Glomerular endothelial cell (primary cell): Measurements from ENCODE around the gene PEMT. TPM values are rescaled to one million over a fixed set of nuclear protein-coding genes. Genes with fewer than 3 reads are reported as not detected.

Source experiments
- DNase-seq: peaks from one replicate; pipeline ENCODE4 v3.0.0-alpha.2; 2011; ENCODE audit warnings: low read depth, low spot score; ENCODE audit errors: extremely low read depth
- total RNA-seq: library from RNA; depleted of rRNA; stranded (reverse); fragments of >200 nt; gene quantifications from 2 replicates; pipeline ENCODE4 v1.2.3, GENCODE V29; 2015

The PEMT gene
- total RNA-seq, 1 donor from 2014 or later = 35.7 TPM

DNA sequence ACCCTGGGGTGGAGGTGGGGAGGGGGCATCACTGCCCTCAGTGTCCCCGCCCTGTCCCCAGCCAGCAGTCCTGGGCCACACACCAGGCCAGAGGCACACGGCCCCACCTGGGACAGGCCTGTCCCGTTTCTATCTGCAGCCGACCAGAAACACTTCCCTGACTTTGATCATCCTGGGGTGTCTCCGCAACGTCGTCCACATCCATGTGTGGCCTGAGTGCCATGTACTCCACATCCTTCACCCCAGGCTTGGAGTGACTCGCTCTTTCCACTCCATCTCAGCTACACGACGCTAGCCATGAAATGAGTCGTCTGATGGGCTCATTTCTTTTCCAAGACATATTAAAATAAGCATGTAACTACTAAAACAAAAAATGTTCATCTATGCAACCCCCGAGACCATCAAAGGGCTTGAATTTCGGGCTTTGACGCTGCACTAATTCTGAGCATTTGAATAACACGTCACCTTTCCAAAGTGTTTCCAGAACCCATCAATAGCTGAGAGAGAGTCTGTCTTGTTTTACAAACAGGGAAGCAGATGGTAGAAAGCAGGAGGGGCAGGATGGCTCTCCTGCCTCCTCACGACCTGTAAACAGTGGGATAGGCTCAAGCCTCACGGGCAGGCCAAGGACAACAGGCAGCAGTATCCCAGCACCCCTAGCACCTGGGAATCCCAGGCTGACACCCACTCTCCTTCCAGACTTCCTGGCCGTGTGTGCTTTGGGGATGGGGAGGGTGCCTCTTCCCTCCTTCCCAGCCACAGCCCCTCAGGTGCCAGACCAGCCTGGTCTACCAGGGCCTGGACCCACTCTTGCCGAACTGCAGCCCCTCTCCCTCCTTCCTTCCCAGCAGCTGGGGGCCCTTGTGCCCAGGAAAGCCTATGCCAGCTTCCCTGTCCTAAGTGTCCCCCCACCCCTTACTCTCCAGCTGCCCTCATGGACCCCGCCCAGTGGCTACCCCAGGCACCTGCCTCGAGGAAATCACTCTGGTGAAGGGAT is 75.3 kb downstream of the PEMT start:
- DNase-seq = no peak

DNA sequence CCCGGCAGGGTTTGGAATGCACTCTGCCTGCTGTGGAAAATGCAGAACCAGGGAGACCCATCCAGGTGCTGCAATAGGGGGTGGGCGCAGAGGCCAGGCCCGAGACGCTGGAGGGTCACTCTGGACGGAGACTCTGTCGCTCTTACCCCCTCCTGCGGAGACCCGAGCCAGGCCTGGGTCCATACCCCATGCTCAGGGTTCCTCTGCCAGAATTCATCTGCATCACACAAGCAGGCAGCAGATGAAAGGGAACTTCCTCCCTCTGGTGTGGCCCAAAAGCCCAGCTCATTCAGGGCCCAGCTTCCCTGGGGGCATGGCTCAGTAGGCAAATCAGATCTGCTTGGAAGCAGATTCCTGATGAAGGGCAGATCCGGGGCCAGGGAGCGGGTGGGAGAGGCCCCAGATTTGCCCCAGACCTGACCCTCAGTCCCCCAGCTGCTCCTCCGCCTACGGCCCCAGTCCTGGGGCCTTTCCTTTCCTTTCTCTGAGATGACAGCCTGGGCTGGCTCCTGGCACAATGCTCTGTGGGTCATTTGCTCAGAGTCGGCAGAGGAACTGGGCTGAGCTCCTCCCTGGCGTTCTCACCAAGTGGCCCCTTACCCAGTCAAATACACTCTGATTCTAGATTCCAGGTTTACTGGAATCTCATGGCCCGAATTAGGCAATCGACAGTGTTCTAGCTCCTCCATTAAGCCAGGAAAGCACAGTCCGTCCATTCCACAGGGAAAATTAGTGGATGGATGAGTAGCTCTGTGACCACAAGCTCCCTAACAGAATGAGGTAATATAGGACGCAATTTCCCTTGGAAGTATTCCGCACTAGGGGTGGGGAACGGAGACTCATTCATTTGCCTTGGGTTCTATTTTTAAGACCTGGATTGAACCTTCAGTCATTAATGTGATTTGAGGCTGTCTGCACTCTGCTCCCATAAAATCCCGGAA is 76.2 kb downstream of the PEMT start:
- no peak for DNase-seq

DNA sequence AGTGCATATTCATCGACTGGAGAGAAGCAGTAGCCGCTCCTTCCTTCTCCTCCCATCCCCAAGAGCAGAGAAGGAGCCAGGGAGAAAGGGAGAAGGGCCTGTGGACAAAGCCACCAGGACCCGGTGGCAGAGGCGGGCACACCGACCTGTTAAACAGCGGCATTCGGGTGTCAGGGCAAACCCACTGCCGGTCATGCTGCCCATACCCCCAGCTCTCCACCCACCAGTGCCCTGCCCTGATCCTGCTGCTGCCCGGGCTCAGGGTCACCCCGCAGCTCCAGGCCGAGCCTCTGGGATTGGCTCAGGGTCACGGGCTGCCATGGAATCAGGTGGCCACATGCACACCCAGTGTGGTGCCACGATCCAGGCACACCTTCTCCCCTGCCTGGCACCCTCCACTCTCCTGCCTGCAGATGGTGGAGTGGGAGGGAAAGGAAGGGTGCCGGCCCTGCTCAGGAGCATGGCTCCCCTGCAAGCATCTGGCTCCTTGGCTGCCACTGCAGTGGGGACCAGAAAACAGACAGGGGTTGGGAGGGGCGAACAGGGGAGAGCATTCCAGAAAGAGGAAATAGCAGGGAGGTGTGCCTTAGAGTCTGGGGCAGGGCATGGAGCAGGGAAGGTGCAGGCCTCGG is 77.0 kb downstream of the PEMT start:
- DNase-seq = no peak

DNA sequence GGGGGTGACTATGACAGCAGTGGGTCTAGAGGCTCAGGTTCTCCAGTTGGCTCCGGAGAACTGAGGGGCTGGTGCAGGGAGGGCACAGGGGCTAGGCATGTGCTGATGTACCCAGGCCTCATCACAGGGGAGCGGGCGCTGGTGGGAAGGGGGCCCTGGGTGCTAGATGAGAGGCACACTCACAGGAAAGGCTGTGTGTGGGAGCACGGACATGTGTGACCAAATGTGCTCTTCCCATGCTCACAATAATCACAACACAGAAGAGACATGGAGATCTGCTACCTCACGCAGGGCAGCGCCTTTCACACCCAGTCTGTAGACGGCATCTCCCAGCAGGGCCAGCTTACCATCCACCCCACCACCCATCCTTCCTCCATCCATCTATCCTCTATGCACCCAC is 77.9 kb downstream of the PEMT start:
- no peak for DNase-seq

DNA sequence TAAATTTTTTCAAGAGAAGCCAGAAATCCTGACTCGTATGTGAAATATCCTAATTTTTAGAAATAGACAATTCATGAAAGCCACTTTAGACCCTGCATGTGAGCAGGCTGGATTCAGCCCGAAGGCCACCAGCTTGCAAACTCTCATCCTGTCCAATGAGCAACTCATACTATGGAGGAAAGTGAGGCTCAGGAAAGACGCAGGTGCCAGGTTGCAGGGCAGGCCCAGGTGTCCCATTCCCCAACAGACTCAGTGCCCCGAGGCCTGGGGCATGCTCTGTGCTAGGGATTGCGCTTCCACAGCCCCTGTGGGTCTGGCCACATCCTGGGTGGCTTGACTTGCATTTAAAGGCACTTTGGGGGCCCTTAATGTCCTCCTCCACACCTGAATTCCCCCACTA is 78.6 kb downstream of the PEMT start:
- no peak for DNase-seq

DNA sequence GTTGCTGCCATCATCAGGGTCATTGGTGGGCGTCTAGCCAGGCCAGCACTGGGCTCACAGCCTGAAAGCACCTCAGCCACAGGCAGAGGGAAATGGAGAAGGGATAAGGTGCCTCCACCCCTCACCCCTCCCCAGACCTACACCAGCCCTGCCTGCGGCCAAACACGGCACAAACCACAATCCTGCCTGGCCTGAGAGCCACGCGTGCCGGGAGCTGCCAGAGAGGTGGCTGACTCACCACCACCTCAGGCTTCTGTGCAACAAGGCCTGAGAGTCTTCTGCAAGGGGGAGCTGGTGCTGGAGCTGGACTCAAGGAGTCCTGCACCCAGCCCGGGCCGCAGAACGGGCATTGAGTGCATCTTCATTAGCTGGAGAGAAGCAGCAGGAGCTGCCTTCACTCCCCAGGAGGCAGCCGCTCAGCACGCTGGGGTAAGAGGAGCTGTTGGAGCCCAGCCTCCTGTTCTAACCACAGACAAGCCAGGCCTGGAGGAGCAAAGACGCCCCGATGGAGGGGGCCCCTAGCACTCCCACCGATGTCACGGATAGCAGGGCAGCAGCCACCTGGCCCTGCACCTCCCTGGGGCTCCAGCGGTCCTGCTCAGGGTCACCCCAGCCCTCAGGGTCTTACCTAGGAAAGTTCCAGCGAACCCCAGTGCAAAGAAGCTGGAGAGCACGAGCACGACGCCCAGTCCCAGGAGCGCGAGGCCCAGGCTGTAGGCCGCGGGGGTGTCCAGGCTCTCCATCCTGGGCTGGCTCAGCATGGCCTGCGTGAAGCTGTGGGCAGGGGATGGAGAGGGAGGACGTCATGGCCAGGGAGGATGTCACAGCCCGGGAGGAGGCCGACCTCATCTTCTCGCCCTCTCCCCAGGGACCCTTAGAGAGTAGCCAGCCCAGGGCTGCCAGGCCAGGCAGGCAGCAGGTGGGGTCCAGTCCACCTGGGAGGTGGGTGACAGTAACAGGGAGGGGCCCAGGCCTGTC is 79.3 kb downstream of the PEMT start:
- no peak for DNase-seq

DNA sequence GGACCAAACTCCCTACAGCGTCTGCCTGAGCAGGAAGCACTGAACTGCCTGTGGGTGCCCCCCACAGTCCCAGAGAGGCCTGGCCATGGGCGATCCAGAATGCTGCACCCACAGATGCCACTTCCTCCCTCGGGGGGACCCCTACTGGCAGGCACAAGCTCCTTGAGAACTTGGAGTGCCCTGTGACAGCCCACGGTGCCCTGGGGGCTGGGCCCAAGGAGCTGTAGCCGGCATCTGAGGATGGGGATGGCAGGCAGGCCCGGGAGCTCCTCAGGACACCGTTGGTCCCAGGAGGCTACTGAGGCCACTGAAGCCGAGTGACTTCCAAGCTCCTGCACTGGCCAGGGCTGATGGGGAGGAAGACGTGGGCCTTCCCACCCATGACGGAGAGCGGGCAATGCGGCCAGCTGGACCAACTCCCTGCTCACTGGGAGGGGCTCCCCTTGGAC is 80.2 kb downstream of the PEMT start:
- no peak for DNase-seq

DNA sequence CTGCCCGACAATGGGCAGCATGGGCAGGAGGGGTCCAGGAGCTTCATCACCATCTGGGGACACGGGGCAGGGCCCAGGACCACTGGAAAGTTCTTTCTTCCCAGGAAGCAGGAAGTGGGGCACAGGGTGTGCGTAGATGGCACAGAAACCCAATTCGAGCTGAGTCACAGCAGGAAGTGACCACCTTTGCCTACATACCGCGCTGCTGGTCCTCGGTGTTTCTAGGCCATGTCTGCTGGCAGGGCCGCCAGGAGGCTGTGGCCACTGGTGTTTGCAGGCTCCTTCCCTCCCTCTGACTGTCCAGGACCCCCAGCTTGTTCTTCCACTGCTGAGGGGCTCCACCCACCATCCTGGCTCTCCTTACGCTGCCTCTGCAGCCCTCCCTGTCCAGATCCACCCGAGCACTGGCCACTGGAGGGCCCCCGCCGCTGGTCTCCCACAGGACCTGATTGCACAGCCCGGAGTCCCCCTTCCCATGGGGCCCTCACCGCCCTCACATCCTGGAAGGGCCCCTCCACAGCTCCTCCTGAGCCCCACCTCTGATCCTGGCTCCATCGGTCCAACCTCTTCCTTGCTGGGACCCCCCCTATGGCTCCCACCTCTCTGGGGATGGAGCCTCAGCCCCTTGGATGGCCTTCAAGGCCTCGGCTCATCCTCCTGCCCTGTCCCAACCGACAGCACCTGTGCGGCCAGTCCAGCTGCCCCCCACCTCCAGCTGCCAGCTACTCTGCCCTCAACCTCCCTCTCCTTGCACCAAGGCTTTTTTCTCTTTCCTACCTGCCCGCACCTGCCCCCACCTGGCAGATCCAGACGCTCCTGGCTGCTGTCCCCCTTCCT is 80.8 kb downstream of the PEMT start:
- DNase-seq = no peak

DNA sequence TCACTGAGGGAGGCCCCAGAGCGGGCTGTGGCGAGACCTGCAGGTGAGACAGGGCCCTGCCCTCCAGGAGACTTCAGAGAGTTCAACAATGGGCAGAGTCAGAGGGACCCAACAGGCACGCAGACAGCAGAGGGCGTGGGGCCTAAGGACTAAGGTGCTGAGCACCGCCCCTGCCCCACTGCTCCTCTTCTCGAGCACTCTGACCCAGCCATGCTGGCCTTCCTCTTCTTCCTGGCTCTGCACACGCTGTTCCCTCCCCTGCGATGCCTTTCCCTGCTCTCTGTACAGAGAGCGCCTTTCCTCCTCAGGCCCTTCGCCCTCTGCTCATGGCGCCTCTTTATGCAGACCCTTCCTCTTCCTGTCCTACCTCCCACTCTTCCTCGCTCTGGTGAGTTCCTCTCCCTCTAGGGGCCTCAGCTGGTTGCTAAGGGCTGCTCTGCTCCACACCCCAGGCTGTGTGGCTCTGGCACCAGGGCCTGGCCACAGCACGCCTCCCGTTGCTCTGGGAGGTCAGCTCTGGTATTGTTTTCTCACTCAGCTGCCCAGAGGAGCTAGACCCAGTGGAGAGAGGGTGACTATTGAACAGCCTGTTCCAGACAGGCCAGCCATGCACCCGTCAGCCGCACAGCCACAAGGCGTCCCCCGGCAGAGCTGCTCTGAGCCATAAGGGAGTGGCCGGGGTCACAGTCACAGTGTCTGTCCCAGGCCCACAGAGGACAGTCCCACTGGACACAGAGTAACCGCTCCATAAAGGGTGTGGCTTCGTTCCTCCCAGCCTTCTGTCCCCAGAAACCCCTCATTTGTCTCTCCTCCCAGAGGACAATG is 81.7 kb downstream of the PEMT start:
- DNase-seq = no peak

DNA sequence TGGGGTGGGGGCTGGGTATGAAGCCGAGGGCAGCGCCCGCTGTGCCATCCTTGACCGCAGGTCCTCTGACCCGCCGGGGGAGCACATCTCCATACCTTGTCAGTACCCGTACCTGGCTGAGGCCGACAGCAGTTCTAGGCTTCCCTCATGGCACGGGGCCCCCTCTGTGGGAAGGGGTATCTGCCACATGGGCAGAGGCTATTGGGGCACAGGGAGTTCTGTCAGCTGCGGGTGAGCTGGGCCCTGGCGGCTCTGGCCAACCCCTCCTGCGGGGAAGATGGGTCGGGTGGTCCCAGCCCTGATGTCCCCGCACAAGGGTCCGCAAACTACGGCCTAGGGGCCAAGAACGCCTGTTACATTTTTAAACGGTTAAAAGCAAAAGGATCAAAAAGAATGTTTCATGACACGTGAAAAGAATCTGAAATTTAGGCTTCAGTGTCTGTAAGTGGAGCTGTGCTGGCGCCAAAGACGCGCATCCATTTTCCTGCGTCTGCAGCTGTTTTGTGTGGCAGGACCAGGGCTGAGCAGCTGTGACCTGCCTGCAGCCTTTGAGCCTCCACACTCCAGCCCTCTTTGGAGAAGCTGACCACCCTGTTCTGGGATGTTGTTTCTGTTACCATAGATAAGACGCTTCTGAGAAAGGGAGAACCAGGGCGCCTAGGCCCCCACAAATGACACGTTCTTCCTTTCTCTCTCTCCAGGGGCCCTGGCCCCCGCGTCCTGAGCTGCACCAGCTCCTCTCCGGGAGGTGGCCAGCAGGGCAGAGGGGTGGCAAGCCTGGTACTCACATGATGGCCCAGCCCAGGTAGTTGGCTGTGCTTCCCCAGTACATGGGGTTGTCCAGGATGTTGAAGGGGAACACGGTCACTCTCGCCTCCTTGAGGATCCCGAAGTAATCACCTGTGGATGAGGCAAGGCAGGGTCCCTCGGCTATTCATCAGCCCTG is 82.6 kb downstream of the PEMT start:
- DNase-seq = no peak

DNA sequence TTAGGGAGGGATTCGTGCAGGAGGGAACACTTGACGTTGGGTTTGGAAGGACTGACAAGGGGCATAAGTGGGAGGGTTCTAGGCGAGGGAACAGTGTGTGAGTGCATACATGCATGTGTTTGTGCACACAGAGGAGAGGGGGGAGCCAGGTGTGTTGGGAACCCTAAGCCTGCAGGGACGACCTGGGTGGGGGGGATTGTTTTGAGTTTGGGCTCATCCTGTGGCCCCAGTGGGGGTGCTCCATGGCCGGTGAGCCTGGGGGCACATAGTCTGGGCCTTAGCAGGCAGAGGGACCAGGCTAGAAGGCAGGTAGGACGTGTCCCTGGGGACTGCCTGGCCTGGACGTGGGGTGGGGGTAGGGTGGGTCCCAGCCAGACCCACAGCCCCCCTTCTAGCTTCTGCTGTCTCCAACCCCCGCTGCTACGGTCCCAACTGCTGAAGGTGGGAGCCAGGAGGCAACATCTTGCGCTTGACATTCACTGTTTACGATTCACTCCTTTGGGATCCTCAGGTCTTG is 83.4 kb downstream of the PEMT start:
- DNase-seq = no peak

DNA sequence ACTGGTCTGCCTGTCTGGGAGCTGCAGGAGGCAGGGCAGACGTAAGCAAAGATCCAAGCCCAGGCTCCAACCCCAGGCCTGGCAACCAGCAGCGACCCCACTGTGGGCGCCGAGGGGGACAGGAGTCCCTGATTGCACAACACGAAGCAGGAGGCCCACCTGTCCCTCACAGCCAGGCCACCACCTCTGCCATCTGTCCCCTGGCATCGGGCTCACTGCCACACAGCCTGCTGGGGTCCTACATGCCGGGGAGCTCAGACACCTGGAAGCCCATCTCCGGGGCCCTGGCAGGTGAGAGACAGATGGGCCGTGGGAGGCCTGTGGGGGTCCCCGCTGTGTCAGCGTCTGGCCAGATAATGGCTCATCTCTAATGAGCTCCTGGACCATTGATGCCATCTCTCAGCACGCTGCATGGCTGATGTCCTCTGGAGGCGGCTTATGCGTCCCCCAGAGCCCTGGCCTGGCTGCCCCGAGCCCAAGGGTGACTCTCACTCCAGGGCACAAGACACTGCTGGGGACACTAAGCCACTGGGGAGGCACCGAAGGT is 84.0 kb downstream of the PEMT start:
- no peak for DNase-seq

DNA sequence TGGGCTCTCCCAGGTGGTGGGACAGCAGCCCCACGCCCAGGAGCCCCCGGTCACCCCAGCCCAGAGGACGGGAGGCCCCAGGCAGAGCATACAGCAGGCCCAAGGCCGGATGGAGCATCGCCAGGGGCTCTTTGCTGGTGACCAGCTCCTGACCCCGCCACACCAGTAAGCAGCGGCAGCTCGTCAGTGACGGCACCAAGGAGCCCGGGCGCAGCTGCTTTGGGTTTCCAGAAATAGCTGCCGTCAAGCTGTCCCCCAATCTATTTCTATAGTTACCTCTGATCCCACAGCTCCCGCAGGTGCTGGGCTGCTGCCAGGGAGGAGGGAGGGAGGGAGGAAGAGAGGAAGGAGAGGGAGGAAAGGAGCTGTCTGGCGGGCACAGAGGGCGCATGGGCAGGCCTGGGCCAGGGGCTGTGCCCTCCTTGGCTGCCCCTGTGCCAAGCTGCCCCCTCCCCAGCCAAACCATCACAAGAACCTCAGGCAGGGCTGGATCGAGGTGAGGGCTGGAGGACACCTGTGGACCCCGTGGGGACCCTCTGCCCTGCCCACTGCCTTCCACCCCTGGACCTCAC is 84.5 kb downstream of the PEMT start:
- DNase-seq = no peak

DNA sequence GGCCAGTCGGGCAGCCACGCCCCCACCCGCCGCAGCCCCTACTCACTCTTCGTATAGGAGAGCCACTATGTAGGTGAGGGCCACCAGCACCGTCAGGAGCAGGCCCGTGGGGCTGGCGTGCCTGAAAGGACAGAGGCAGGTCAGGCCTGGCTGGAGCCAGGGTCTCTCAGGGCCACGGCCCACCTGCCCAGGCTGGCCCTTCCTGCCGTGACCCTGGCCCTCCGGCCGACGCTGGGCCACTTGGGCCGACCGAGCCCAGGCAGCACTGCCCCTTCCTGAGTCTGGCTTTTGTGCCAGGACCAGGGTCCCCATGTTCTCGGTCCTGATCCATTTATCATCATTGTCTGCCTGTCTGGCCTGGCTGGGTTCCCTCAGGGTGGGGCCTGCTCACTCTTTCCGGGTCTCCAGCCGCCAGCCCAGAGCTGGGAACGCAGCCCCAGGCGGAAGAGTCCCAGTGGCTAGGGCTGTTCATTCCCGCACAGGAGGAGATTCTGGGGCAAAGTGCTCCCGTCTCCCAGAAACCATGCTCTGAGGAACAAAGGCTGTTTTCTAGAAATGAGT is 85.2 kb downstream of the PEMT start:
- no peak for DNase-seq

DNA sequence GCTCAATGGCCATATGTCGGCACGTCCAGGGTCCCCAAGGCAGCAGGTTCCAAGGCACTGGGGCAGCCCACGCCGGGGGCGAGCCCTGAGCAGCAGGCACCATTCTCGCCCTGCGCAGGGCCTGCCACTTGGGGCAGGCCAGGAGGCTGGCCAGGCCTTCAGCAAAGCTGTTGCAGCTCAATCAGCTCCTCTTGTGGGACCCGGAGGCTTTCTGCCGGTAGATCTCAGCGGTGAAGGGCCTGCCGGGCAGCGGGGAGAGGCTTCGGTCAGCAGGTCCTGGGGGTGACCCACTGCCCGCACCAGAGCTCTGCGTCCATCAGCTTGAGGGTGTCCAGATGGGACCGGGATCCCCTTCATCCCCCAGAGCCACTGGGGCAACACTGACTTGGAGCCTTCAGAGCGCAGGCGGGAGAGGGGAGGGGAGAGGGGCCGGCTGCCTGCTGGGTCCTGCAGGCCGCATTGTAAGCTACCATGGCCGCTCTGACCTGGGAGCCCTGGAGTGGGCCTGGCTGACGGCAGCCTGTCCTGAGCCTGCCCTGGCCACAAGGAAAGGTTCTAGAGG is 85.8 kb downstream of the PEMT start:
- DNase-seq = no peak
